NK-92 (cell line): ENCODE measurements around the gene TM4SF5.

Experiments used
- DNase-seq: peaks from one replicate; lab custom pipeline; 2025; ENCODE audit not compliant: unreplicated experiment; lab: John Stamatoyannopoulos, UW

TM4SF5 gene

DNA sequence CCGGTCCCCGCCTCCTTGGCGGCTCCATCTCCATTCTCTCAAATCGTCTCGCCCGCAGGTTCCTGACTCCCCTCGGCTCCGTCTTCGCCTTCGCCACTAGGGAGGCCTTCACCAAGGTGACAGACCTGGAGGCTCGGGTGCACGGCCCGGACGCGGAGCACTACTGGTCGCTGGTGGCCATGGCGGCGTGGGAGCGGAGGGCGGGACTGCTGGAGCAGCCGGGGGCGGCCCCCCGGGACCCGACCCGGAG, 17.9 kb downstream of the TM4SF5 start:
- DNase-seq: no peak

GRCh38 chr17:4789951-4790704, 18.4 kb downstream of the TM4SF5 start:
- no peak for DNase-seq

GRCh38 chr17:4790705-4791088, 19.0 kb downstream of the TM4SF5 start:
- no peak for DNase-seq

GRCh38 chr17:4795168-4795567, 23.5 kb downstream of the TM4SF5 start:
- no peak for DNase-seq

- no peak for DNase-seq
Measured at GRCh38 chr17:4796552-4796920, 24.9 kb downstream of the TM4SF5 start.

DNA sequence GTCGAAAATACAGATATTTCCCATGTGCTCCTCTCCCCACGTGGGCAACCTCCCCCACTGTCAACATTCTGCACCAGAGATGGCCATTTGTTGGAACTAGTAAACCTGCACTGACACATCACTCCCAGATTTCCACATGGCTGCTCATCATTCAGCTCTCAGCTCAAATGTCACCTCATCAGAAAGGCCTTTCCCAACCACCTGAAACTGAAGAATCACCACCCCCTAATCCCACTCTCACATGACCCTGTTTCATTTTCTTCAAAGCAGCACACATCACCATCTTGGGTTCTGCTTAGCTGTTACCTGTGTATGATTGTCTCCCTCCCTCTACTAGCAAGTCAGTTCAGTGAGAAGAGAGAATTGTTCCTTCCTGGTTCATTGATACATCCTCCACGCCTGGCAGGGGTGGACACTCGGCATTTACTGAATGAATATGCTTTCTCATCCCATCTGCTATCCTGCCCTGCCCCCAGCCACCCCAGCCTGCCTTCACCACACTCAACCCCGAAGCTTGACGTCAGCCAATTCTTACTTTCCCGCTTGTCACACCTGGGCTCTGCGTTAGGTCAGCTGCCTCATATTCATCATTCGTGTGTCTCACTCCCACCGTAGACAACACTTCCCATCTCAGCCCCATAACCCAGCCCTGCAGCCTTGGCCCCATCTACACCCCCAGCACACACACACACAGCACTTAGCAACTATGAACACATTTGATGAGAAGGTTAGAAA, 28.9 kb downstream of the TM4SF5 start:
- no peak for DNase-seq

DNA sequence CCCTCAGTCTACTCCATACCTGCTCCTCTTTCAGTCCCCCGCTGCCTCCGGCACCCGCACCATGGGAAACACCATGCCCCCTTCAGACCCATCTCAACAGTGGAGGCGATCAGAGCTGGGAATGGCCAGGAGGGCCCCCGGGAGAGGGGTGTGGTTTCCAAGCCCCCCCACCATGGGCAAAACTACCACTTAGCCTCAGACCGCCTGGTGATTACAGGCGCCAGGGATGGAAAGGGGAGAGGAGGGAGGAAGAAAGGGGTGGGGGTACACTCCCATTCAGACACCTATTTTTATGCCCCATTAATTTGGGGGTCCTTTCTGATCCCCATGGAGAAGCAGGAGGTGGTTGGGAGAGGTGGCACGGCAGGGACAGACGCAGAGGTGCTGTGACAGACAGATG, 30.5 kb downstream of the TM4SF5 start, which contains the start of gene C17orf114:
Gene C17orf114 (minus strand): TSS at position 101 of the 400 bp plus-strand sequence.
- no peak for DNase-seq

DNA sequence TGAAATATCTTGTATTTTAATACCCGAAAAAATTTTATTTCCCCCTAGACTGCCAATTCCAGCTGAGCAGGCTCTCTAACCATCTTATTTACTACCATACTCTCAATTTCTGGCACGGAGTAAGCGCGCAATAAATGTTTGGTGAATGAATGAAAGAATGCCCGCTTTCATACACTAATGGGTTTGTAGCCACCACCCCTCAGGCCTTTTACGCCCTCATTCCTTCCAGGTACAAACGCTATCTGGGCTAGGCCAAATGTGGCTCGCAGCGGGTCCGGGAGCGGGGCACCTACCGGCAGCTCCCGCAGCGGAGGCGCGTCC, 34.7 kb downstream of the TM4SF5 start:
- DNase-seq: no peak

- no peak for DNase-seq
Measured at GRCh38 chr17:4806777-4807604, 35.3 kb downstream of the TM4SF5 start, which contains the start of gene PLD2. TSS of gene PLD2 (plus strand) at chr17:4807152. CDS start at chr17:4807773, 621 bp downstream.

- no peak for DNase-seq
Measured at GRCh38 chr17:4807605-4808377, 36.1 kb downstream of the TM4SF5 start.

DNA sequence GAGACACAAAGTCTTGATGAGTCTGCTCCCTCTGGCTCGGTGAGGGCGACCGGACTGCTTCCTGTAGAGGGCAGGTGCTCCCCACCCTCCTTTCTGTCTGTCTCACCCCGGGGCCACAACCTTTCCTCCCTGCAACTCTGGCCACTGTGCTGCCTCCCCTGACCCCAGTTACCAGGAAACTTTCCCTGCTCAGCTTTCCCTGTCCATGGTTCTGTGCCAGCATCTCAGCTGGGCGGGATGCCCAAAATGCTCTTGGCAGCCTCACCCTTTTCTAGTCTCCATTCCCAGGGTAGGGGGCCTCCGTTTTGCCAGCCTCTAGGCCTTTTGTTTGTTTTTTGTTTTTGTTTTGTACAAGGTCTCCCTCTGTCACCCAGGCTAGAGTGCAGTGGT, 36.7 kb downstream of the TM4SF5 start:
- DNase-seq: no peak

DNA sequence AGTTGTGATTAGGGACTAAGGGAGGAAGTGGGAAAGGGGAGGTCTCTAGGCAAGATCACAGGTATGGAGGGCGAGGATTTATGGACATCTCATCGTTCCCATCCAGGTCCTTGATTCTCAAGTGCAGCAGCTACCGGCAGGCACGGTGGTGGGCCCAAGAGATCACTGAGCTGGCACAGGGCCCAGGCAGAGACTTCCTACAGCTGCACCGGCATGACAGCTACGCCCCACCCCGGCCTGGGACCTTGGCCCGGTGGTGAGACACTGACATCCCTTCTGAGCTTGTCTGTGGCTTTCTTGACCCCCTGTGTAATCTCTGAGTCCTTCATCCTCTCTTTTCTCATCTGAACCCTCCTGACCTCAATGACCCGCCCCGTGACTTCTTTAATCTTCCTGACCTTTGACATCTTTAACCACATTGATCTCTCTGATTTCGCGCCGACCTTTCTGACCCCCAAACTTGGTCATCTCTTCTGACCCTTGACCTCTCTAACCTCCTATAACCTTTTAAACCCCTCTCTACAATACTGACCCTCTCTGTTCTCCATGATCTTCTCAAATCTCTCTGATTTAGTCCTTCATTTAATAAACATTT, 39.1 kb downstream of the TM4SF5 start:
- no peak for DNase-seq

DNA sequence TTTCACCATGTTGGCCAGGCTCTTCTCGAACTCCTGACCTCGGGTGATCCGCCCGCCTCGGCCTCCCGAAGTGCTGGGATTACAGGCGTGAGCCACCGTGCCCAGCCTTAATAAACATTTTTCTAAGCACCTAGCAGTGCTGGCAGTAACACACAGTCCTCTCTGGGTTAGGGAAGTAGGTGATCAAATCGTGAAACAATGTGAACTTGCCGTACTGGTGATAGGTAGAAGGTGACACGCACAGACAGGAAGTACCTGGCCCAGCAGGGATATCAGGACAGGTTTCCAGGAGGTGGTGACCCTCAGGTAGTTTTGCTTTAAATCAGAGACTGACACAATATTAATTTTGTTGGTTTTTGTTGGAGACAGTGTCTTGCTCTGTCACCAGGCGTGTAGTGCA, 39.8 kb downstream of the TM4SF5 start:
- DNase-seq: no peak

- DNase-seq: no peak
Measured at GRCh38 chr17:4812690-4813089, 41.0 kb downstream of the TM4SF5 start.

GRCh38 chr17:4815043-4815675, 43.5 kb downstream of the TM4SF5 start:
- no peak for DNase-seq

DNA sequence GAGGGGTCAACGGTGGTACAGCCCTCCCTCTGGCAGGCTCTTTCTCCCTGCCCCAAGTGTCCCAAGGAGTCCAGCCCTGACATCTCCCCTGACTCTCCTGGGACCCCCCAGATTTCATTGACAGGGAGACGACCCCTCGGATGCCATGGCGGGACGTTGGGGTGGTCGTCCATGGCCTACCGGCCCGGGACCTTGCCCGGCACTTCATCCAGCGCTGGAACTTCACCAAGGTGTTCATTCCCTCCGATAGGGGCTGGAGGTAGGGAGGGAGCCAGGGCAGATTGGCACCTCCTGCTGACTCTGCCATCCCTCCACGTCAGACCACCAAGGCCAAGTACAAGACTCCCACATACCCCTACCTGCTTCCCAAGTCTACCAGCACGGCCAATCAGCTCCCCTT, 45.1 kb downstream of the TM4SF5 start:
- no peak for DNase-seq

- no peak for DNase-seq
Measured at GRCh38 chr17:4818276-4818675, 46.6 kb downstream of the TM4SF5 start.

DNA sequence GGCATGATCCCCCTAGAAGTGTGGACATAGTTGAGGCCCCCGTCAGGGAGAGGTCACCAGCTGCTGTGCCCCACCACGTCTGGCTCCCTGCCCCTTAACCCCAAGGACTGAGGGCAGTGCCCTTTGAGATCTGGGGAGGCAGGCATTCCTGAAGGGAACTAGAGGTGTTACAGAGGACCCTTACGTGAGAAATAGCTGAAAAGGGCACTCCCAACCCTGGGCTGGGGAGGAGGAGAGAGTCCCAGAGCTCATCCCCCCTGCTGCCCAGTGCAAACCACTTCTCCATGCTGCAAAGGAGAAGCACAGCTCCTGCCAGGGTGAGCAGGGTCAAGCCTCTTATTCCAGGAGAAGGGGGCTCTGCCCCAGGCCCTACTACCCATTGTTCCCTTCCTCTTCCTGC, 51.1 kb downstream of the TM4SF5 start:
- no peak for DNase-seq

- no peak for DNase-seq
Measured at GRCh38 chr17:4823373-4824089, 51.8 kb downstream of the TM4SF5 start.

DNA sequence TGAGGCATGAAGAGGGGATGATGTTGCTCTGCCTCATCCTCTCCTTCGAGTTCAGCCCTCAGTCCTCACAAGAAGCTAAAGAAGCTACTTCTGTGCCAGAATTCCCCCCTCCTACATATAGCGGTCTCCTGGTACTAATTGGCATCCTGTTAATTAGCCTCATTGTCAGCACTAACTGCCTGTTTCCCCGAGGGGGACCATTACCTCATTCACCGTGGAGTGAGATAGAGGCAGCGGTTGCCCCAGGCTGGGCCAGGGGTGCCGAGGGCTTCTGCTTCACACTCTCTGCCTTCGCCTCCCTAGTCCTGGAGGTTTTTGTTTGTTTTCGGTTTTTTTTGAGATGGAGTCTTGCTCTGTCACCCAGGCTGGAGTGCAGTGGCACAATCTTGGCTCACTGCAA, 55.7 kb downstream of the TM4SF5 start:
- no peak for DNase-seq
